Lower lobe of right lung (tissue), 2 donors: ENCODE results near the gene SLC45A1. TPM values are rescaled to one million over a fixed set of nuclear protein-coding genes. Genes with fewer than 3 reads are reported as not detected.
A peak's percentile ranks its signal among the peaks of the same experiment; 100 is the strongest.

Experiments used
- ATAC-seq, 2 donors: fragments of 200-7000 bp; cut with Tn5 transposase; one replicate each; pipeline ENCODE4 v1.9.1; 2020 to 2022; ENCODE audit warnings: mild to moderate bottlenecking in 2 of 2, moderate library complexity in 2 of 2
- DNase-seq: peaks from one replicate; pipeline ENCODE4 v3.0.0-alpha.2; 2020
- H3K27ac ChIP-seq: fragments of 200-600 bp; one replicate; pipeline ENCODE4 v1.8.0; 2022
- H3K27me3 ChIP-seq: fragments of 200-600 bp; one replicate; pipeline ENCODE4 v1.8.0; 2022; ENCODE audit warnings: low read depth
- H3K36me3 ChIP-seq: fragments of 200-600 bp; one replicate; pipeline ENCODE4 v1.8.0; 2022; ENCODE audit warnings: mild to moderate bottlenecking
- H3K4me1 ChIP-seq: fragments of 200-600 bp; one replicate; pipeline ENCODE4 v1.8.0; 2022
- H3K4me3 ChIP-seq: fragments of 200-600 bp; one replicate; pipeline ENCODE4 v1.8.0; 2022; ENCODE audit warnings: mild to moderate bottlenecking
- H3K9me3 ChIP-seq: fragments of 200-600 bp; one replicate; pipeline ENCODE4 v1.8.0; 2022
- CTCF ChIP-seq: fragments of 200-600 bp; IDR thresholded peaks from one replicate; pipeline ENCODE4 v1.8.0; 2022; ENCODE audit warnings: antibody characterized with exemption, mild to moderate bottlenecking
- intact Hi-C: fragments of 100-400 bp; cut with DNase I; formaldehyde crosslinking; loops from one replicate; pipeline ENCODE4 v1.11.0; 2022
- total RNA-seq: library from RNA; stranded (reverse); fragmentation: NEBNext Ultra II Directional; extraction: Animal tissue kit (Norgen Biotek cat#: 25700); gene quantifications from one replicate; pipeline ENCODE4 v1.2.1, GENCODE V29; 2021
- donor health status: DM: no; HTN: yes; CAD: no; lungs with severe emphysema.

The SLC45A1 gene
- total RNA-seq, 1 donor from 2014 or later = 0.92 TPM

DNA sequence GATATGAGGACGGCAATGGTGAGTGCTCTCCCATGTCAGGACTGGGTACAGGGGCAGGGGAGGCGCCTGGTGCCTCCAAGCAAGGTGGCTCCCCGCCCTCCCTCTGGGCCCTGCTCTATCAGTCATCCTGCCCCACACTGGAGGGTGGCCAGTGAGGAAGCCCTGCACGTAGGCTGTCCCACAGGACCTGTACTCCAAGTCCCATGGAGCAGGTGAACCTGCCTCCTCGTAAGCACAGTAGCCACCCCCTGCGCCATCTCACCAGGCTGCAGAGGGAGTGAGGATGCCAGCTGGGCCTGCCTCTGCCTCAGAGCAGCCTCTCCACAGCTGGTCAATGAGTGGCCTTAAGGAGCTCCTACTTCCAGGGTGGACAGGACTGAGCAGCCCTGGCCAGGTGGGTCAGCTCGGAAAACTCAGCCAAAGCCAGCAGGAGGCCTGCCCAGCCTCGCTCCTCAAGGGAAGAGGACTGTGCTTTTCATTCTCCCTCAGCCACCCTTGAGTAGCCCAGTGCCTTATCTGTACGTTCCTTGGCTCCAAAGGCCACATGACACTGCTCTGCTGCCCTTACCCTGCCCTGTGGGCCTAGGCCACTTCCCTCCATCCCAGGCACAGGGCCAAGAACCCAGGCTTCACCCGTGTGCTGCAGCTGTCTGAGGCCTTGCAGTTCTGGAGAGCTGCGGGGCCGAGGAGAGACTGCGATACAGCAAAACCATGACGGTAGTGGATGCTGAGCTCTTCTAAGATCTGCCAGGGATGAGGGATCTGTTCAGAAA lies 39.6 kb downstream of the SLC45A1 start:
- Histone ChIP-seq H3K27ac (no peak overlapping the region), H3K4me3 (no peak overlapping the region), H3K4me1 (peaks cover 7% of the 10 kb centered on the region), H3K27me3 (no peaks in the 10 kb centered on the region), H3K36me3 (peaks cover 98% of the 10 kb centered on the region), H3K9me3 (no peaks in the 10 kb centered on the region)
- ATAC-seq (no peak), DNase-seq (no peak)
- intact Hi-C loops = no loop called here
- TF ChIP-seq CTCF = no peak

- Histone ChIP-seq H3K4me3 (no peak overlapping the region), H3K27me3 (no peaks in the 10 kb centered on the region), H3K9me3 (no peaks in the 10 kb centered on the region), H3K27ac (no peak overlapping the region), H3K36me3 (peaks cover 98% of the 10 kb centered on the region), H3K4me1 (peaks cover 6% of the 10 kb centered on the region)
- intact Hi-C loops = no loop called here
- DNase-seq = peak; percentile 46
- no peak for ATAC-seq
- TF ChIP-seq CTCF = no peak
Observed at GRCh38 chr1:8358241-8358896, 40.5 kb downstream of the SLC45A1 start.

DNA sequence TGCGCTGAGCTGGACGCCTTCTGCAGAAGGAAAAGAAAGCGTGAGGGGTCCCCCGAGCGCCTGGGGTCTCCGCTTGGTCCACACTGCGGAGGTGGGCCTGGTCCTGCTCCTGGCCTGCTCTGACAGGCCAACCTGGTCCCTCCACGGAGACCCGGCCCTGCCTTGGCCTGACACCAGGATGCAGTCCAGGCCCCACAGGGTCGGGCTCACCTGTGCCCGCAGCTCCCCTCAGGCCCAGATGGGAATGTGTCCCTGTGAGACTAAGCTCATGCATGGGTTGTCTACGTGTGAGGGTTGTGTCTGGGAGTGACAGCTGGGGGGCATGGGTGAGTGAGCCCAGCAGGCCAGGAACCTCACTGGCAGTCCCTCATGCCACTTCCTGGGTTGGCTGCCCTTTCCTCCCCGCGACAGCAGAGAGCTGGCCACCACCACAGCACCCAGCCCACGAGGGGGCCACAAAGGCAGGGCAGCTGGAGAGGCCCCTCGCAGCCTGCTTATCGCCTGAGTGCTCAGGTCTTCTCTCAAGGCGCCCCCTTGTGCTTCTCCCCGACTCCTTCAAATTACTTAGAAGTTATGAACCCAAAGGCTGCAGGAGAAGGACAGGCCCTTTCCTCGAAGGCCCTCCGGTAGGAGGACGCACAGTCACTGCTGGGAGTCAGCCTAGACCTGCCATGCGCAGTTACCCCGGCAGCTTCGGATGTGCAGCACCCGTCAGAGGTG lies 41.1 kb downstream of the SLC45A1 start:
- H3K36me3 ChIP-seq = peaks cover 98% of the 10 kb centered on the region
- intact Hi-C loops = no loop called here
- no peak for DNase-seq

DNA sequence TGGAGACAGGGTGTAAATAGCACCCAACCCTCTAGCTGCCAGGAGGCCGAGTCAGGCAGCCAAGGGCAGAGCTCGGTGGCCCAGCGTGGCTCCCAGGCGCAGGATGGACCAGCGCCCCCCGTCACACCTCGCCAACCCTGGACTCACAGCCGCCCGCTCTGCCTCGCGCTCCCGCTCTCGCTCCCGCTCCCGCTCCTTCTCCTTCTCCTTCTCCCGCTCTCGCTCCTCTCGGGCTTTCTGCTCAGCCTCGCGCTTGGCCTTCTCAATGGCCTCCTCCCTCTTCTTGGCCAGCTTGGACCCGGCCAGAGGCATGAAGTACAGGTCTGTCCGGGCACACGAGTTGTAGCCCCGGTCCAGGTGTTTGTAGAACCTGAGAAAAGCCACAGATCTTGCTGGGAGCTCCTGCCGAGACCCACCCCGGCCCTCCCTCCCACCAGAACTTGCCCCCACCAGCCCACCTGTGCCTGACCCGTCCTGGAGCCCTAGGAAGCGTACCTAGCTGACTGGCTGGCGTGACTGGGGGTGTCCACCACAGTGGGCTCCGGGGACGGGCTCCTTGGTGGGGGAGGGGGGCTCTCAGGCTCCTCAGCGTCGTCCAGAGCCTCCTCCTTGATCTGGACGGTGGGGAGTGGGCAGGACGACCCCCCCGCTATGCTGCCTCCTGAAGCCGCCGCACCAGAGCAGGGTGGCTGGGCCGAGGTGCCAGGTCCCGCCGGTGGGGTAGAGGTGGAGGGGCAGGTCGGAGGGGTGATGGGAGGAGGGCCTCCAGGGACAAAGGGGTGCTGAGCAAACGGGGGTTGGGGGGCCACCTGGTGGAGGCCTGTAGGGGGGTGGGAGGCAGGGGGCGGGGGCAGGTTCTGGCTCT lies 41.9 kb downstream of the SLC45A1 start:
- no peak for ATAC-seq
- H3K4me3 ChIP-seq = no peak overlapping the region
- no peak overlapping the region for H3K27ac ChIP-seq
- no peaks in the 10 kb centered on the region for H3K9me3 ChIP-seq
- H3K4me1 ChIP-seq = peaks cover 20% of the 10 kb centered on the region
- TF ChIP-seq CTCF = no peak
- no peaks in the 10 kb centered on the region for H3K27me3 ChIP-seq
- intact Hi-C loops = no loop called here
- H3K36me3 ChIP-seq = peaks cover 98% of the 10 kb centered on the region
- DNase-seq = no peak

More for the DNA sequence above, 41.1 kb downstream of the SLC45A1 start:
- H3K4me1 ChIP-seq = peaks cover 12% of the 10 kb centered on the region
- ATAC-seq = peak in 1 of 2 donors; percentile 5
- H3K9me3 ChIP-seq = no peaks in the 10 kb centered on the region
- no peak overlapping the region for H3K4me3 ChIP-seq
- H3K27ac ChIP-seq = no peak overlapping the region
- no peak for TF ChIP-seq CTCF
- no peaks in the 10 kb centered on the region for H3K27me3 ChIP-seq
